KOPT-K1 (cell line): ENCODE data around the gene ST8SIA1.

Experiments used
- H3K27ac ChIP-seq: fragments of 200-600 bp; sonication (generic); 2 replicates; pipeline ENCODE4 v1.5.1; 2016; ENCODE audit warnings: antibody characterized with exemption, mild to moderate bottlenecking, low read depth, low read length; ENCODE audit not compliant: poor library complexity, severe bottlenecking
- H3K36me3 ChIP-seq: fragments of 200-600 bp; sonication (generic); 2 replicates; pipeline ENCODE4 v1.5.1; 2017; ENCODE audit warnings: antibody characterized with exemption, mild to moderate bottlenecking, low read length, moderate library complexity; ENCODE audit not compliant: insufficient read depth
- H3K9me3 ChIP-seq: fragments of 200-600 bp; sonication (generic); 2 replicates; pipeline ENCODE4 v1.5.1; 2017; ENCODE audit warnings: antibody characterized with exemption, low read length, mild to moderate bottlenecking; ENCODE audit not compliant: insufficient read depth, poor library complexity, severe bottlenecking

ST8SIA1 gene

GRCh38 chr12:22348208-22348607 is 13.7 kb upstream of the ST8SIA1 start:
- H3K9me3 ChIP-seq: no peaks in the 10 kb centered on the region
- H3K27ac ChIP-seq: no peak overlapping the region
- no peaks in the 10 kb centered on the region for H3K36me3 ChIP-seq

- Histone ChIP-seq H3K9me3 (no peaks in the 10 kb centered on the region), H3K36me3 (no peaks in the 10 kb centered on the region), H3K27ac (no peak overlapping the region)
Observed at GRCh38 chr12:22340143-22340542, 5.6 kb upstream of the ST8SIA1 start.

GRCh38 chr12:22339691-22340090 is 5.2 kb upstream of the ST8SIA1 start:
- Histone ChIP-seq H3K27ac (no peak overlapping the region), H3K9me3 (no peaks in the 10 kb centered on the region), H3K36me3 (no peaks in the 10 kb centered on the region)

GRCh38 chr12:22335794-22336166 is 1.3 kb upstream of the ST8SIA1 start:
- Histone ChIP-seq H3K9me3 (no peaks in the 10 kb centered on the region), H3K36me3 (no peaks in the 10 kb centered on the region), H3K27ac (peak overlapping the region; percentile 56)

- Histone ChIP-seq H3K9me3 (no peaks in the 10 kb centered on the region), H3K27ac (no peak overlapping the region), H3K36me3 (no peaks in the 10 kb centered on the region)
Observed at GRCh38 chr12:22333713-22334409, 646 bp downstream of the ST8SIA1 start.

GRCh38 chr12:22333186-22333712 is 1.3 kb downstream of the ST8SIA1 start:
- Histone ChIP-seq H3K27ac (no peak overlapping the region), H3K9me3 (no peaks in the 10 kb centered on the region), H3K36me3 (no peaks in the 10 kb centered on the region)

- no peaks in the 10 kb centered on the region for H3K9me3 ChIP-seq
- H3K36me3 ChIP-seq: no peaks in the 10 kb centered on the region
- no peak overlapping the region for H3K27ac ChIP-seq
Observed at GRCh38 chr12:22332202-22332601, 2.3 kb downstream of the ST8SIA1 start.

- H3K9me3 ChIP-seq: no peaks in the 10 kb centered on the region
- no peaks in the 10 kb centered on the region for H3K36me3 ChIP-seq
- H3K27ac ChIP-seq: no peak overlapping the region
Observed at GRCh38 chr12:22329621-22330020, 4.9 kb downstream of the ST8SIA1 start.

GRCh38 chr12:22325218-22325617 is 9.3 kb downstream of the ST8SIA1 start:
- H3K9me3 ChIP-seq: no peaks in the 10 kb centered on the region
- H3K27ac ChIP-seq: no peak overlapping the region
- H3K36me3 ChIP-seq: no peaks in the 10 kb centered on the region

- H3K36me3 ChIP-seq: no peaks in the 10 kb centered on the region
- peak overlapping the region; percentile 13 for H3K27ac ChIP-seq
Observed at GRCh38 chr12:22322091-22322490, 12.4 kb downstream of the ST8SIA1 start.

GRCh38 chr12:22321638-22322037 is 12.9 kb downstream of the ST8SIA1 start:
- Histone ChIP-seq H3K27ac (peak overlapping the region; percentile 13), H3K9me3 (no peaks in the 10 kb centered on the region), H3K36me3 (no peaks in the 10 kb centered on the region)

More at GRCh38 chr12:22322091-22322490, 12.4 kb downstream of the ST8SIA1 start:
- H3K9me3 ChIP-seq: no peaks in the 10 kb centered on the region

- no peak overlapping the region for H3K27ac ChIP-seq
- H3K36me3 ChIP-seq: no peaks in the 10 kb centered on the region
- H3K9me3 ChIP-seq: no peaks in the 10 kb centered on the region
Observed at GRCh38 chr12:22321018-22321605, 13.4 kb downstream of the ST8SIA1 start.

GRCh38 chr12:22318108-22318737 is 16.3 kb downstream of the ST8SIA1 start:
- Histone ChIP-seq H3K9me3 (no peaks in the 10 kb centered on the region), H3K36me3 (no peaks in the 10 kb centered on the region), H3K27ac (no peak overlapping the region)

- no peaks in the 10 kb centered on the region for H3K36me3 ChIP-seq
- no peaks in the 10 kb centered on the region for H3K9me3 ChIP-seq
- H3K27ac ChIP-seq: no peak overlapping the region
Observed at GRCh38 chr12:22313963-22314330, 20.6 kb downstream of the ST8SIA1 start.

GRCh38 chr12:22313286-22313962 is 21.1 kb downstream of the ST8SIA1 start:
- Histone ChIP-seq H3K36me3 (no peaks in the 10 kb centered on the region), H3K27ac (no peak overlapping the region), H3K9me3 (no peaks in the 10 kb centered on the region)
